WTC11 (cell line): Measurements from ENCODE around the gene TAS2R42. TPM values are rescaled to one million over a fixed set of nuclear protein-coding genes. Genes with fewer than 3 reads are reported as not detected.

ENCODE experiments used
- ATAC-seq: fragments of 200-7000 bp; cut with Tn5 transposase; 2 replicates; pipeline ENCODE4 v1.10.0; 2021; ENCODE audit warnings: mild to moderate bottlenecking, moderate library complexity
- CTCF ChIA-PET: fragments of 300-600 bp; sonication (Branson Sonifier 250); formaldehyde crosslinking; loops from one replicate; lab custom pipeline; 2021; ENCODE audit warnings: antibody characterized with exemption; lab: Charles Lee
- POLR2A ChIA-PET: fragments of 350-600 bp; sonication (Branson Sonifier 250); formaldehyde crosslinking; loops from one replicate; lab custom pipeline; 2021; ENCODE audit warnings: antibody characterized with exemption; lab: Charles Lee
- DNase-seq: peaks from one replicate; pipeline ENCODE4 v3.0.0; 2021; ENCODE audit warnings: low spot score
- H3K27ac Mint-ChIP-seq: 2 replicates; pipeline ENCODE4 v1.8.0; 2021; ENCODE audit warnings: mixed read lengths
- H3K27me3 Mint-ChIP-seq: 2 replicates; pipeline ENCODE4 v1.8.0; 2021; ENCODE audit warnings: low read depth, mild to moderate bottlenecking, moderate library complexity, mixed read lengths
- H3K36me3 Mint-ChIP-seq: 2 replicates; pipeline ENCODE4 v1.8.0; 2021; ENCODE audit warnings: mixed read lengths
- H3K4me1 Mint-ChIP-seq: 2 replicates; pipeline ENCODE4 v1.8.0; 2022; ENCODE audit warnings: mixed read lengths
- H3K4me3 Mint-ChIP-seq: 2 replicates; pipeline ENCODE4 v1.8.0; 2021; ENCODE audit warnings: mild to moderate bottlenecking, moderate library complexity, mixed read lengths
- H3K9me3 Mint-ChIP-seq: 2 replicates; pipeline ENCODE4 v1.8.0; 2021; ENCODE audit warnings: mixed read lengths
- AFF4 ChIP-seq: sonication (generic); formaldehyde crosslinking; IDR thresholded peaks from 2 replicates; pipeline ENCODE4 v1.8.1; 2023; ENCODE audit warnings: mild to moderate bottlenecking, missing genetic modification reagents, borderline replicate concordance
- ATF2 ChIP-seq: sonication (generic); formaldehyde crosslinking; IDR thresholded peaks from 2 replicates; pipeline ENCODE4 v1.8.1; 2022; ENCODE audit warnings: low read depth, missing genetic modification reagents, borderline replicate concordance
- ESRRA ChIP-seq: sonication (generic); formaldehyde crosslinking; IDR thresholded peaks from 2 replicates; pipeline ENCODE4 v1.8.1; 2022; ENCODE audit warnings: mild to moderate bottlenecking, missing genetic modification reagents, borderline replicate concordance
- FOXK1 ChIP-seq: sonication (generic); formaldehyde crosslinking; IDR thresholded peaks from 2 replicates; pipeline ENCODE4 v1.8.0; 2022; ENCODE audit warnings: mild to moderate bottlenecking, moderate library complexity, missing genetic modification reagents
- GABPB1 ChIP-seq: sonication (generic); formaldehyde crosslinking; IDR thresholded peaks from 2 replicates; pipeline ENCODE4 v1.8.1; 2023; ENCODE audit warnings: mild to moderate bottlenecking, missing genetic modification reagents
- GRHL2 ChIP-seq: fragments of 250-450 bp; sonication (Bioruptor Pico); IDR thresholded peaks from 2 replicates; pipeline ENCODE4 v1.8.0; 2022; ENCODE audit warnings: mild to moderate bottlenecking, moderate library complexity; ENCODE audit not compliant: insufficient replicate concordance, severe bottlenecking
- HMGA2 ChIP-seq: fragments of 250-450 bp; sonication (Bioruptor Pico); IDR thresholded peaks from 2 replicates; pipeline ENCODE4 v1.4.0; 2021; ENCODE audit warnings: mild to moderate bottlenecking, moderate library complexity
- MXD4 ChIP-seq: fragments of 250-450 bp; sonication (Bioruptor Pico); IDR thresholded peaks from 2 replicates; pipeline ENCODE4 v1.8.0; 2021; ENCODE audit warnings: mild to moderate bottlenecking, moderate library complexity, borderline replicate concordance
- NR3C1 ChIP-seq: sonication (generic); formaldehyde crosslinking; conservative IDR thresholded peaks from 2 replicates; pipeline ENCODE4 v1.8.1; 2023; ENCODE audit warnings: low read depth, mild to moderate bottlenecking, missing genetic modification reagents
- PREB ChIP-seq: sonication (generic); formaldehyde crosslinking; IDR thresholded peaks from 2 replicates; pipeline ENCODE4 v1.8.1; 2022; ENCODE audit warnings: mild to moderate bottlenecking, missing genetic modification reagents, moderate library complexity, borderline replicate concordance
- TEAD1 ChIP-seq: sonication (generic); formaldehyde crosslinking; IDR thresholded peaks from 2 replicates; pipeline ENCODE4 v1.8.0; 2022; ENCODE audit warnings: mild to moderate bottlenecking, missing genetic modification reagents
- TEAD4 ChIP-seq: sonication (generic); formaldehyde crosslinking; IDR thresholded peaks from 2 replicates; pipeline ENCODE4 v1.8.0; 2022; ENCODE audit warnings: mild to moderate bottlenecking, missing genetic modification reagents
- ZNF416 ChIP-seq: fragments of 250-450 bp; sonication (Bioruptor Pico); IDR thresholded peaks from 2 replicates; pipeline ENCODE4 v1.9.0; 2021; ENCODE audit warnings: mild to moderate bottlenecking, inconsistent platforms
- ZNF532 ChIP-seq: fragments of 250-450 bp; sonication (Bioruptor Pico); IDR thresholded peaks from 2 replicates; pipeline ENCODE4 v1.9.0; 2021; ENCODE audit warnings: mild to moderate bottlenecking, borderline replicate concordance
- ZNF671 ChIP-seq: fragments of 250-450 bp; sonication (Bioruptor Pico); IDR thresholded peaks from 2 replicates; pipeline ENCODE4 v1.8.0; 2021; ENCODE audit warnings: mild to moderate bottlenecking
- total RNA-seq: library from RNA; stranded (reverse); gene quantifications from 3 replicates; pipeline ENCODE4 v1.2.3, GENCODE V29; 2021
- TF ChIP-seq, protein P1 (sequence below): sonication (generic); formaldehyde crosslinking; IDR thresholded peaks from 2 replicates; pipeline ENCODE4 v1.8.0; 2022; ENCODE audit warnings: mild to moderate bottlenecking, missing genetic modification reagents

TAS2R42 gene
- total RNA-seq, 1 experiment from 2014 or later: not detected

- H3K27me3 Mint-ChIP-seq: no peaks in the 10 kb centered on the region
- H3K27ac Mint-ChIP-seq: no peak overlapping the region
- H3K9me3 Mint-ChIP-seq: no peaks in the 10 kb centered on the region
- ChIA-PET CTCF (no interaction called here), POLR2A (interaction anchor here (1.1 kb wide), 1 partner anchor 8 kb away, joined by 3 read pairs; the partner anchor contains the start of gene SMIM10L1)
- H3K4me3 Mint-ChIP-seq: no peak overlapping the region
- DNase-seq: no peak
- peaks cover 23% of the 10 kb centered on the region for H3K36me3 Mint-ChIP-seq
- TF ChIP-seq FOXK1 (CRISPR knock-in tag) (no peak), AFF4 (CRISPR knock-in tag) (no peak), ZNF416 (CRISPR knock-in tag) (no peak), ZNF671 (CRISPR knock-in tag) (no peak), PREB (CRISPR knock-in tag) (no peak), GABPB1 (CRISPR knock-in tag) (no peak), ESRRA (CRISPR knock-in tag) (no peak), HMGA2 (CRISPR knock-in tag) (no peak), TEAD1 (CRISPR knock-in tag) (no peak), ATF2 (CRISPR knock-in tag) (no peak), ZNF532 (no peak), GRHL2 (CRISPR knock-in tag) (no peak), NR3C1 (CRISPR knock-in tag) (no peak), MXD4 (CRISPR knock-in tag) (no peak), TEAD4 (CRISPR knock-in tag) (no peak)
- TF ChIP-seq, protein P1, sequence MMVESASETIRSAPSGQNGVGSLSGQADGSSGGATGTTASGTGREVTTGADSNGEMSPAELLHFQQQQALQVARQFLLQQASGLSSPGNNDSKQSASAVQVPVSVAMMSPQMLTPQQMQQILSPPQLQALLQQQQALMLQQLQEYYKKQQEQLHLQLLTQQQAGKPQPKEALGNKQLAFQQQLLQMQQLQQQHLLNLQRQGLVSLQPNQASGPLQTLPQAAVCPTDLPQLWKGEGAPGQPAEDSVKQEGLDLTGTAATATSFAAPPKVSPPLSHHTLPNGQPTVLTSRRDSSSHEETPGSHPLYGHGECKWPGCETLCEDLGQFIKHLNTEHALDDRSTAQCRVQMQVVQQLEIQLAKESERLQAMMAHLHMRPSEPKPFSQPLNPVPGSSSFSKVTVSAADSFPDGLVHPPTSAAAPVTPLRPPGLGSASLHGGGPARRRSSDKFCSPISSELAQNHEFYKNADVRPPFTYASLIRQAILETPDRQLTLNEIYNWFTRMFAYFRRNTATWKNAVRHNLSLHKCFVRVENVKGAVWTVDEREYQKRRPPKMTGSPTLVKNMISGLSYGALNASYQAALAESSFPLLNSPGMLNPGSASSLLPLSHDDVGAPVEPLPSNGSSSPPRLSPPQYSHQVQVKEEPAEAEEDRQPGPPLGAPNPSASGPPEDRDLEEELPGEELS: no peak
- H3K4me1 Mint-ChIP-seq: peaks cover 28% of the 10 kb centered on the region
- ATAC-seq: peak; percentile 41
Observed at GRCh38 chr12:11162502-11162901, 24.2 kb downstream of the TAS2R42 start.
